Urothelium cell line (cell line): ENCODE measurements around the gene CALCA.
A peak's percentile ranks its signal among the peaks of the same experiment; 100 is the strongest.
"Not testable (repeated sequence)": the region's sequence is repeated elsewhere in the genome, so short reads cannot be mapped to it uniquely, and the experiment has no call there.

Experiments
- DNase-seq: peaks from one replicate; pipeline ENCODE4 v3.0.0; 2011; ENCODE audit warnings: low spot score, mixed read lengths
- FAIRE-seq: peaks from 2 replicates; lab custom pipeline; 2011; peaks lifted over from hg19 to GRCh38; lab: Jason Lieb, UNC

Gene CALCA

GRCh38 chr11:14971865-14972580 lies at the start of gene CALCA:
CALCA (minus strand) TSS chr11:14972351; CDS start chr11:14971192, 1,159 bp downstream.
- DNase-seq = no peak
- no peak for FAIRE-seq

- FAIRE-seq = no peak
- no peak for DNase-seq
Measured at GRCh38 chr11:15016200-15016599, 44.0 kb upstream of the CALCA start.

GRCh38 chr11:15011776-15012345 lies 39.7 kb upstream of the CALCA start:
- FAIRE-seq = no peak
- no peak for DNase-seq

GRCh38 chr11:15010865-15011264 lies 38.7 kb upstream of the CALCA start:
- no peak for DNase-seq
- no peak for FAIRE-seq

GRCh38 chr11:15006139-15006759 lies 34.1 kb upstream of the CALCA start:
- no peak for FAIRE-seq
- peak; percentile 35 for DNase-seq

GRCh38 chr11:14988133-14988532 lies 16.0 kb upstream of the CALCA start:
- not testable (repeated sequence) for DNase-seq

GRCh38 chr11:14981507-14981906 lies 9.4 kb upstream of the CALCA start:
- FAIRE-seq (no peak), DNase-seq (no peak)

More at GRCh38 chr11:14988133-14988532, 16.0 kb upstream of the CALCA start:
- FAIRE-seq = not testable (repeated sequence)

GRCh38 chr11:14980854-14981253 lies 8.7 kb upstream of the CALCA start:
- FAIRE-seq (no peak), DNase-seq (peak; percentile 63)

- DNase-seq (no peak), FAIRE-seq (no peak)
Measured at GRCh38 chr11:14977101-14977880, 5.1 kb upstream of the CALCA start.

GRCh38 chr11:14975252-14975587 lies 3.1 kb upstream of the CALCA start:
- DNase-seq = no peak

GRCh38 chr11:14974515-14975251 lies 2.5 kb upstream of the CALCA start:
- DNase-seq (no peak), FAIRE-seq (no peak)

More at GRCh38 chr11:14975252-14975587, 3.1 kb upstream of the CALCA start:
- FAIRE-seq = no peak

- FAIRE-seq (no peak), DNase-seq (no peak)
Measured at GRCh38 chr11:14973621-14974514, 1.7 kb upstream of the CALCA start.

GRCh38 chr11:14972581-14973495 lies 687 bp upstream of the CALCA start:
- no peak for DNase-seq

GRCh38 chr11:14969901-14970323 lies 2.2 kb downstream of the CALCA start:
- DNase-seq = no peak
- no peak for FAIRE-seq

More at GRCh38 chr11:14972581-14973495, 687 bp upstream of the CALCA start:
- no peak for FAIRE-seq

GRCh38 chr11:14967581-14968243 lies 4.4 kb downstream of the CALCA start:
- no peak for FAIRE-seq
- no peak for DNase-seq

- DNase-seq (no peak), FAIRE-seq (no peak)
Measured at GRCh38 chr11:14956111-14956510, 16.0 kb downstream of the CALCA start.

- FAIRE-seq (no peak), DNase-seq (no peak)
Measured at GRCh38 chr11:14954581-14954980, 17.6 kb downstream of the CALCA start.

- no peak for DNase-seq
- no peak for FAIRE-seq
Measured at GRCh38 chr11:14953904-14954303, 18.2 kb downstream of the CALCA start.
